Retinal pigment epithelial cell (primary cell): ENCODE results near the gene KCNQ1.

Experiments used
- DNase-seq: peaks from one replicate; pipeline ENCODE4 v3.0.0-alpha.2; 2010; ENCODE audit warnings: low read depth
- H3K4me3 ChIP-seq: 2 replicates; pipeline ENCODE4 v1.5.1; 2011; ENCODE audit warnings: mild to moderate bottlenecking, low read length, control low read depth, moderate library complexity
- CTCF ChIP-seq: conservative IDR thresholded peaks from 2 replicates; pipeline ENCODE4 v1.5.1; 2011; ENCODE audit warnings: low read depth, low read length, control low read depth, inconsistent platforms

KCNQ1 gene

GRCh38 chr11:2702771-2703362 is 258.1 kb downstream of the KCNQ1 start:
- no peak overlapping the region for H3K4me3 ChIP-seq
- no peak for TF ChIP-seq CTCF
- DNase-seq: no peak

- no peak overlapping the region for H3K4me3 ChIP-seq
- DNase-seq: peak; percentile 68
- TF ChIP-seq CTCF: no peak
Observed at GRCh38 chr11:2703363-2704141, 258.7 kb downstream of the KCNQ1 start.

GRCh38 chr11:2704356-2704755 is 259.5 kb downstream of the KCNQ1 start:
- H3K4me3 ChIP-seq: no peak overlapping the region
- no peak for DNase-seq
- TF ChIP-seq CTCF: no peak

GRCh38 chr11:2704896-2705606 is 260.2 kb downstream of the KCNQ1 start:
- no peak overlapping the region for H3K4me3 ChIP-seq
- TF ChIP-seq CTCF: no peak
- no peak for DNase-seq

- TF ChIP-seq CTCF: no peak
- DNase-seq: no peak
- H3K4me3 ChIP-seq: no peak overlapping the region
Observed at GRCh38 chr11:2706321-2706720, 261.5 kb downstream of the KCNQ1 start.

- TF ChIP-seq CTCF: no peak
- H3K4me3 ChIP-seq: no peak overlapping the region
- DNase-seq: no peak
Observed at GRCh38 chr11:2707736-2708135, 262.9 kb downstream of the KCNQ1 start.
